DND-41 (cell line): ENCODE data around the gene SEPTIN5.

Experiments
- ATAC-seq: fragments of 200-7000 bp; cut with Tn5 transposase; 3 replicates; pipeline ENCODE4 v1.9.1; 2021; ENCODE audit warnings: low read depth; ENCODE audit not compliant: insufficient read depth
- DNase-seq: peaks from one replicate; pipeline ENCODE4 v3.0.0-alpha.2; 2020
- H2AFZ ChIP-seq: 2 replicates; pipeline ENCODE4 v1.6.0; 2012; ENCODE audit warnings: low read depth, low read length
- H3K27ac ChIP-seq: 2 replicates; pipeline ENCODE4 v1.5.1; 2012; ENCODE audit warnings: low read length, inconsistent platforms
- H3K27me3 ChIP-seq: fragments of 200-600 bp; sonication (generic); 2 replicates; pipeline ENCODE4 v1.6.0; 2012; ENCODE audit warnings: low read length, mild to moderate bottlenecking, inconsistent platforms; ENCODE audit not compliant: insufficient read depth, poor library complexity
- H3K36me3 ChIP-seq: 2 replicates; pipeline ENCODE4 v1.5.1; 2012; ENCODE audit warnings: low read length, inconsistent platforms; ENCODE audit not compliant: insufficient read depth
- H3K4me1 ChIP-seq: 2 replicates; pipeline ENCODE4 v1.5.1; 2012; ENCODE audit warnings: mild to moderate bottlenecking, low read length; ENCODE audit not compliant: insufficient read depth
- H3K4me2 ChIP-seq: 2 replicates; pipeline ENCODE4 v1.6.0; 2012; ENCODE audit warnings: mild to moderate bottlenecking, moderate library complexity, low read length, inconsistent platforms; ENCODE audit not compliant: insufficient read depth
- H3K4me3 ChIP-seq, 2 experiments: fragments of 200-600 bp in 1 of 2; shearing (Covaris generic) in 1 of 2; 2 replicates each; pipeline ENCODE4 v1.5.1; 2012 to 2016; ENCODE audit warnings: inconsistent platforms in 2 of 2, low read length in 2 of 2, mild to moderate bottlenecking in 2 of 2, low read depth in 1 of 2, moderate library complexity in 1 of 2
- H3K79me2 ChIP-seq: 2 replicates; pipeline ENCODE4 v1.6.0; 2012; ENCODE audit warnings: low read length, inconsistent platforms; ENCODE audit not compliant: insufficient read depth
- H3K9ac ChIP-seq: 2 replicates; pipeline ENCODE4 v1.6.0; 2012; ENCODE audit warnings: low read depth, mild to moderate bottlenecking, inconsistent platforms, low read length, moderate library complexity
- H3K9me3 ChIP-seq: 2 replicates; pipeline ENCODE4 v1.5.1; 2012; ENCODE audit warnings: low read length, moderate library complexity, mild to moderate bottlenecking, inconsistent platforms; ENCODE audit not compliant: insufficient read depth, severe bottlenecking
- H4K20me1 ChIP-seq: 2 replicates; pipeline ENCODE4 v1.6.0; 2012; ENCODE audit warnings: low read length; ENCODE audit not compliant: insufficient read depth
- EZH2 ChIP-seq: IDR thresholded peaks from 3 replicates; pipeline ENCODE4 v1.6.1; 2012; ENCODE audit warnings: borderline replicate concordance, low read depth, mild to moderate bottlenecking, moderate library complexity, low read length, inconsistent platforms; ENCODE audit not compliant: severe bottlenecking
- TF ChIP-seq, protein P1 (sequence below): IDR thresholded peaks from 2 replicates; pipeline ENCODE4 v1.5.1; 2012; ENCODE audit warnings: borderline replicate concordance, low read length, moderate library complexity, mild to moderate bottlenecking; ENCODE audit not compliant: poor library complexity, severe bottlenecking; ENCODE audit errors: extremely low read depth

The SEPTIN5 gene

DNA sequence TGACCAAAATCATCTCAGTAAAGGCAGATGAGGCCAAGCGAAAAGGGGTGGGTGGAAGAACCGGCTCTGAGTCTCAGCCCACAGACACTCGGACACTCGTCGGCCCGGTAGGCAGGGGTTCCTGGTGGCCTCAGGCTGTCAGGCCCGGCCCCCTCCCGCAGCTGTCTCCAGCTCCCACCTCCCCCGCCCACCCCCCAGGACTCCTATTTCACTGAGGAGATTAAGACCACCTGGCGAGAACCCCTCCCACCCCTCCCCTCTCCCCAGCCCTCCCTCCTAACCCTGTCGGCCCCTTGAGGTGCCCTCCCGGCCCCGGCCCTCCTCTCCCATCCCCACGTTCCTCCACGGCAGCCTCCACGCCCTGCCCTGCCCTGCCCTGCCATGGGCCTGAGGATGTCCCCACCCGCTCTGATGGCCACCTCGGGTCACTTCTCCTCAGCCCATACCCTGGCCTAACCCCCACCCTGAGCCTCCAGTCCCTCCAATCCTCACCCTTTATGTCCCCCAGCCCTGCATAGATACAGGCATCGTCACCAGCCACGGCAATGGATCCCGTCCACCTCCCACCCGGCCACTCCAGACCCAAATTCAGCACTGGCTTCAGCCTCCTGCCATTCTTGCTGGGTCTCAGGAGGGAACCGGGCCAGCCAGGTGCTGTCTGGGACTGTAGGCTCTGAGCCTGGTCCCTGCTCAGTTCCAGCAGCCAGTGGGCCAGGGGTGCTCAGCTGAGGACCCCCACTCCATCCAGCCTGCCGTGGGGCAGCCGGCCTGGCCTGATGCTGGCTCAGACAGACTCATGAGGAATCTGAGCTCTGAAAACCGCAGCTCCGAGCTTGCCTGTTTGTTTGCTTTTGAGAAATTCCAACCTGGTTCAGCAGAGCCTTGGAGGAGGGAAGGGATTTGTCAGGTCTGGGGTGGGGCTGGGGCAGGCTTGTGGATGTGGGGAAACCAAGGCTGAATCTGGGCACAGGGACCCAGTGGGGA, 36.5 kb downstream of the SEPTIN5 start:
- H3K9me3 ChIP-seq, result no peaks in the 10 kb centered on the region
- H3K4me3 ChIP-seq, result no peak overlapping the region
- DNase-seq (no peak), ATAC-seq (no peak)
- no peak overlapping the region for H2AFZ ChIP-seq
- no peaks in the 10 kb centered on the region for H3K36me3 ChIP-seq
- no peak overlapping the region for H3K27ac ChIP-seq
- H3K79me2 ChIP-seq, result no peaks in the 10 kb centered on the region
- H3K4me1 ChIP-seq, result no peaks in the 10 kb centered on the region
- H3K9ac ChIP-seq, result no peak overlapping the region
- peaks cover 4% of the 10 kb centered on the region for H4K20me1 ChIP-seq
- no peaks in the 10 kb centered on the region for H3K27me3 ChIP-seq
- H3K4me2 ChIP-seq, result no peak overlapping the region
- TF ChIP-seq, protein P1, sequence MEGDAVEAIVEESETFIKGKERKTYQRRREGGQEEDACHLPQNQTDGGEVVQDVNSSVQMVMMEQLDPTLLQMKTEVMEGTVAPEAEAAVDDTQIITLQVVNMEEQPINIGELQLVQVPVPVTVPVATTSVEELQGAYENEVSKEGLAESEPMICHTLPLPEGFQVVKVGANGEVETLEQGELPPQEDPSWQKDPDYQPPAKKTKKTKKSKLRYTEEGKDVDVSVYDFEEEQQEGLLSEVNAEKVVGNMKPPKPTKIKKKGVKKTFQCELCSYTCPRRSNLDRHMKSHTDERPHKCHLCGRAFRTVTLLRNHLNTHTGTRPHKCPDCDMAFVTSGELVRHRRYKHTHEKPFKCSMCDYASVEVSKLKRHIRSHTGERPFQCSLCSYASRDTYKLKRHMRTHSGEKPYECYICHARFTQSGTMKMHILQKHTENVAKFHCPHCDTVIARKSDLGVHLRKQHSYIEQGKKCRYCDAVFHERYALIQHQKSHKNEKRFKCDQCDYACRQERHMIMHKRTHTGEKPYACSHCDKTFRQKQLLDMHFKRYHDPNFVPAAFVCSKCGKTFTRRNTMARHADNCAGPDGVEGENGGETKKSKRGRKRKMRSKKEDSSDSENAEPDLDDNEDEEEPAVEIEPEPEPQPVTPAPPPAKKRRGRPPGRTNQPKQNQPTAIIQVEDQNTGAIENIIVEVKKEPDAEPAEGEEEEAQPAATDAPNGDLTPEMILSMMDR, result no peak
- no peak for TF ChIP-seq EZH2

DNA sequence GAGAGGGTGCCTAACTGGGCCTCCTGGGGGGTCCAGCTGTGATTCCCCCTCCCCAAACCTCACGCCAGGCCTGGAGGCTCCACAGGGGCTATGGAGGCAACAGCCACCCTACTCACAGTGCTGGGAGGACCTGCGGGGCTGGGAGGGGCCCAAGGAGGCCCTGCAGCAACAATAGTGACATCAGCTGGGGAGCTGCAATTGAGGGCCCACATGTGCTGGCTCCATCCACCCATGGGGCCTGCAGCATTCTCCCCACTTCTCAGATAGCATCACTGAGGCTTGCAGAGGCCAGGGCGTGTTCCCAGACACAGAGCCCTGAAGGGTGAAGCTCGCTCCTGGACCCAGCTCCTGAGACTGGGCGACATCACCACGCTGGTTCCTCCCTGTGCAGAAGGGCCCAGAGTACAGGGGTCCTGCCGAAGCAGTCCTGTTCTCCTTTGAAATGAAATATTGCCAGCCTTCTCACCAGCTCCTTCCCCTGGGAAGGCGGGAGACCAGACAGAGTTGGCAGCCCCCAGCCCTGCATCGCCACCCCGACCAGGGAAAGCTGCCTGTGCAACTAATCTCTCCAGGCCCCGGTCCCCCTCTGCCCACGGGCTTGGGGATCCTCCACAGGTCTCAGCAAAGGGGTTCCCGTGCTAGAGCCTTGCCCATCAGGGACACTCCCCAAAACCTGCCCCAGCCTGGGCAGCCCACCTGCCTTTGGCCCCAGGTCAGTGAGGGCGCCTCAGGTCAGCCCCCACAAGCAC, 37.4 kb downstream of the SEPTIN5 start:
- TF ChIP-seq, protein P1, result no peak
- TF ChIP-seq EZH2, result no peak
- Histone ChIP-seq H2AFZ (no peak overlapping the region), H3K9ac (no peak overlapping the region), H3K27ac (no peak overlapping the region), H3K4me1 (no peaks in the 10 kb centered on the region), H4K20me1 (peaks cover 4% of the 10 kb centered on the region), H3K27me3 (no peaks in the 10 kb centered on the region), H3K9me3 (no peaks in the 10 kb centered on the region), H3K79me2 (no peaks in the 10 kb centered on the region), H3K4me2 (no peak overlapping the region), H3K36me3 (no peaks in the 10 kb centered on the region), H3K4me3 (no peak overlapping the region)
- DNase-seq (no peak), ATAC-seq (no peak)

DNA sequence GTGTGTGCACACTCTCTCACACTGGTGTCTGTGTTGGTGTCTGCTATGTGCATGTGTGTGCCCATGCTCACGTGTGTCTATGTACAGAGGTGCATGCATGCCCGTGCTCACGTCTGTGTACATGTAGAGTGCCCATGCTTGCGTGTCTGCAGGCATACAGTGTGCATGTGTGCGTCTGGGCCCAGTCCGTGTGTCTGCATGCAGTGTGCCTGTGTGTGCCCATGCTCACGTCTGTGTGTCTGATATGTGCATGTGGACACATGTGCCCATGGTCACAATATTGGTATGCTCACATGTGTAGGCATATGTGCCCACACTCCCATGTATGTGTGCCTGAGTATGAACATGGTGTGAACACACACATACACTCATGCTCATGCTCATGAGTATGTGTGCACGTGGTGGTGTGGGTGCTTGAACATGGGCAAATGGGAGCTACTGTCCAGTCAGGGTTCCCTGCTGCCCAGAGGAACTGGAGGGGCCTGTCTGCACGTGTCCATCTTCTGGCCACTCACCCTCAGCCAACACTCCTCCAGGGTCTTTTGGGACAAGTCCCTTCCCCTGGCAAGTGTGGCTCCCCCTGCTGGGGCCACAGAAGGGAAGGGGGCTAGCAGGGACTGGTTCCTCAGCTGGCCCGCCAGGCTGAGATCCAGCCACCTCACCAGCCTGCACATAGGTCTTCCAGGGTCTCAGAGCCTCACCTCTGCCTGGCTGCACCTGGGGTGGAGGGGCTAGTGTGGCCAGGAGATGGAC, 39.0 kb downstream of the SEPTIN5 start:
- H3K36me3 ChIP-seq, result no peaks in the 10 kb centered on the region
- peaks cover 4% of the 10 kb centered on the region for H4K20me1 ChIP-seq
- no peaks in the 10 kb centered on the region for H3K27me3 ChIP-seq
- H3K9ac ChIP-seq, result no peak overlapping the region
- H3K79me2 ChIP-seq, result no peaks in the 10 kb centered on the region
- no peaks in the 10 kb centered on the region for H3K4me1 ChIP-seq
- ATAC-seq (no peak; the same call in 2 of the 3 replicates), DNase-seq (no peak)
- no peak overlapping the region for H3K27ac ChIP-seq
- no peak overlapping the region for H3K4me3 ChIP-seq
- no peak overlapping the region for H3K4me2 ChIP-seq
- TF ChIP-seq EZH2, result no peak
- TF ChIP-seq, protein P1, result peak; percentile 40
- no peak overlapping the region for H2AFZ ChIP-seq
- no peaks in the 10 kb centered on the region for H3K9me3 ChIP-seq
